Nephron progenitor cell (in vitro differentiated cells): ENCODE results near the gene IRX3.

Experiments used
- DNase-seq: peaks from one replicate; pipeline ENCODE4 v3.0.0; 2021
- H3K27ac Mint-ChIP-seq: 2 replicates; pipeline ENCODE4 v1.8.0; 2021; ENCODE audit warnings: mild to moderate bottlenecking, moderate library complexity, mixed read lengths
- H3K27me3 Mint-ChIP-seq: 2 replicates; pipeline ENCODE4 v1.8.0; 2021; ENCODE audit warnings: mild to moderate bottlenecking, low read depth, mixed read lengths; ENCODE audit not compliant: poor library complexity
- H3K36me3 Mint-ChIP-seq: 2 replicates; pipeline ENCODE4 v1.8.0; 2021; ENCODE audit warnings: low read depth, mixed read lengths
- H3K4me1 Mint-ChIP-seq: 2 replicates; pipeline ENCODE4 v1.8.0; 2021; ENCODE audit warnings: mixed read lengths
- H3K4me3 Mint-ChIP-seq: 2 replicates; pipeline ENCODE4 v1.8.0; 2021; ENCODE audit warnings: mild to moderate bottlenecking, moderate library complexity, mixed read lengths
- H3K9me3 Mint-ChIP-seq: 2 replicates; pipeline ENCODE4 v1.8.0; 2021; ENCODE audit warnings: mild to moderate bottlenecking, moderate library complexity, mixed read lengths
- CTCF ChIP-seq: fragments of 200-600 bp; sonication (generic); IDR thresholded peaks from 2 replicates; pipeline ENCODE4 v1.5.0; 2021; ENCODE audit warnings: antibody characterized with exemption

Gene IRX3

GRCh38 chr16:54286366-54287130 is at the start of gene IRX3:
Gene IRX3 (minus strand): TSS chr16:54286787. CDS start chr16:54286050, 737 bp downstream.
- peaks cover 86% of the 10 kb centered on the region for H3K27me3 Mint-ChIP-seq
- H3K9me3 Mint-ChIP-seq = no peaks in the 10 kb centered on the region
- peak within 1 kb of the TSS; percentile 57 for H3K27ac Mint-ChIP-seq
- H3K4me1 Mint-ChIP-seq = peaks cover 55% of the 10 kb centered on the region
- no peaks in the 10 kb centered on the region for H3K36me3 Mint-ChIP-seq
- no peak for TF ChIP-seq CTCF
- H3K4me3 Mint-ChIP-seq = peak within 1 kb of the TSS; percentile 87
- peak; percentile 83 for DNase-seq

- Mint-ChIP-seq H3K27me3 (peaks cover 45% of the 10 kb centered on the region), H3K27ac (no peak overlapping the region), H3K36me3 (no peaks in the 10 kb centered on the region), H3K9me3 (peaks cover 4% of the 10 kb centered on the region), H3K4me1 (peaks cover 17% of the 10 kb centered on the region), H3K4me3 (no peak overlapping the region)
- no peak for TF ChIP-seq CTCF
- no peak for DNase-seq
Observed at GRCh38 chr16:54335230-54335629, 48.6 kb upstream of the IRX3 start.

GRCh38 chr16:54334208-54334607 is 47.6 kb upstream of the IRX3 start:
- Mint-ChIP-seq H3K9me3 (peaks cover under 1% of the 10 kb centered on the region), H3K4me1 (peaks cover 17% of the 10 kb centered on the region), H3K27ac (no peak overlapping the region), H3K27me3 (peaks cover 42% of the 10 kb centered on the region), H3K4me3 (no peak overlapping the region), H3K36me3 (no peaks in the 10 kb centered on the region)
- no peak for TF ChIP-seq CTCF
- no peak for DNase-seq

- H3K27me3 Mint-ChIP-seq = peaks cover 39% of the 10 kb centered on the region
- DNase-seq = no peak
- H3K4me1 Mint-ChIP-seq = peaks cover 17% of the 10 kb centered on the region
- no peaks in the 10 kb centered on the region for H3K36me3 Mint-ChIP-seq
- no peak for TF ChIP-seq CTCF
- H3K9me3 Mint-ChIP-seq = no peaks in the 10 kb centered on the region
- no peak overlapping the region for H3K4me3 Mint-ChIP-seq
- no peak overlapping the region for H3K27ac Mint-ChIP-seq
Observed at GRCh38 chr16:54331241-54332002, 44.8 kb upstream of the IRX3 start.

- Mint-ChIP-seq H3K27ac (no peak overlapping the region), H3K9me3 (no peaks in the 10 kb centered on the region), H3K4me3 (no peak overlapping the region), H3K36me3 (no peaks in the 10 kb centered on the region), H3K4me1 (peaks cover 25% of the 10 kb centered on the region), H3K27me3 (peaks cover 38% of the 10 kb centered on the region)
- no peak for TF ChIP-seq CTCF
- no peak for DNase-seq
Observed at GRCh38 chr16:54327609-54328008, 41.0 kb upstream of the IRX3 start.
